Calu3 (cell line): ENCODE data around the gene ZFAND5. TPM values are rescaled to one million over a fixed set of nuclear protein-coding genes. Genes with fewer than 3 reads are reported as not detected.

Source experiments
- BruUV-seq: library from RNA; stranded (reverse); fragments of 400-500 nt; replicated peaks from 2 replicates; lab custom pipeline; 2021; lab: Mats Ljungman, UMichigan
- CTCF ChIA-PET: fragments of 300-600 bp; sonication (Branson Sonifier 250); formaldehyde crosslinking; loops from one replicate; lab custom pipeline; 2022; ENCODE audit warnings: antibody characterized with exemption; lab: Charles Lee
- DNase-seq: peaks from one replicate; pipeline ENCODE4 v3.0.0; 2022
- H3K27ac Mint-ChIP-seq: one replicate; pipeline ENCODE4 v1.8.0; 2022; ENCODE audit warnings: mixed read lengths; ENCODE audit not compliant: unreplicated experiment
- H3K27me3 Mint-ChIP-seq: one replicate; pipeline ENCODE4 v1.8.0; 2022; ENCODE audit warnings: mixed read lengths; ENCODE audit not compliant: unreplicated experiment
- H3K36me3 Mint-ChIP-seq: one replicate; pipeline ENCODE4 v1.8.0; 2022; ENCODE audit warnings: mild to moderate bottlenecking, moderate library complexity, mixed read lengths; ENCODE audit not compliant: insufficient read depth, unreplicated experiment
- H3K4me1 Mint-ChIP-seq: one replicate; pipeline ENCODE4 v1.8.0; 2022; ENCODE audit warnings: mild to moderate bottlenecking, low read depth, mixed read lengths; ENCODE audit not compliant: unreplicated experiment
- H3K4me3 Mint-ChIP-seq: one replicate; pipeline ENCODE4 v1.8.0; 2022; ENCODE audit warnings: mild to moderate bottlenecking, low read depth, moderate library complexity, mixed read lengths; ENCODE audit not compliant: unreplicated experiment
- H3K9me3 Mint-ChIP-seq: one replicate; pipeline ENCODE4 v1.8.0; 2022; ENCODE audit warnings: low read depth, mixed read lengths; ENCODE audit not compliant: unreplicated experiment
- intact Hi-C: fragments of 100-400 bp; cut with micrococcal nuclease; formaldehyde crosslinking; loops from one replicate; pipeline ENCODE4 v1.10.0; 2022; ENCODE audit not compliant: unreplicated experiment
- total RNA-seq: library from RNA; stranded (reverse); gene quantifications from 2 replicates; pipeline ENCODE4 v1.2.3, GENCODE V29; 2022
- TF ChIP-seq, protein P1 (sequence below): fragments of 200-600 bp; IDR thresholded peaks from one replicate; pipeline ENCODE4 v1.8.0; 2022; ENCODE audit warnings: antibody characterized with exemption; ENCODE audit not compliant: unreplicated experiment

Gene ZFAND5
- total RNA-seq, 1 experiment from 2014 or later = 115 TPM

DNA sequence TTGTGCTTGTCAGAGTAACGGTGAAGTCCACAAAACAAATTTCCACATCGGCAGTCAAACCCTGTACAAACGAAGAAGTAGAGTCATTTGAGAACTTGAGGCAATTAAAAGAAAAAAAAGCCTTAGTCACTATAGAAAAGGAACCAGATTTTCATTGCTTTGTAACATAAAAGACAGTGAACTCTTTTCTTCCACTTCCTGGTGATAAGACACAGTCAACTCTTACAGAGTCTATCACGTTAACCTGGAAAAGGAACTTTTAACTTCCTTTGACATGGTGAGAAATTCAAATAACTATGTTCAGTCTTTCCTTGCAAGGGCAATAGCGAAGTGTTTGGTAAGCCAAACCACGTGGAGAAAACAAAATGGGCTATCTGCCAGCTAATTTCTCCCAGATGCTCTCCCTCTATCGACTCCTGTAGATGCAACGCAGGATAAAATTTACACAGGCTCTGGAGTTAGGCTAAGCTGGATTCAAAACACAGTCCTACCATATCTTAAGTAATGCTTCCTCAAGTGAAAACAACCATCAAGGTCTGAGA is 8.9 kb downstream of the ZFAND5 start:
- Mint-ChIP-seq H3K27me3 (no peaks in the 10 kb centered on the region), H3K4me3 (peak overlapping the region; percentile 24), H3K9me3 (no peaks in the 10 kb centered on the region), H3K4me1 (peaks cover 50% of the 10 kb centered on the region), H3K27ac (peak overlapping the region; percentile 63), H3K36me3 (peaks cover 81% of the 10 kb centered on the region)
- TF ChIP-seq, protein P1, sequence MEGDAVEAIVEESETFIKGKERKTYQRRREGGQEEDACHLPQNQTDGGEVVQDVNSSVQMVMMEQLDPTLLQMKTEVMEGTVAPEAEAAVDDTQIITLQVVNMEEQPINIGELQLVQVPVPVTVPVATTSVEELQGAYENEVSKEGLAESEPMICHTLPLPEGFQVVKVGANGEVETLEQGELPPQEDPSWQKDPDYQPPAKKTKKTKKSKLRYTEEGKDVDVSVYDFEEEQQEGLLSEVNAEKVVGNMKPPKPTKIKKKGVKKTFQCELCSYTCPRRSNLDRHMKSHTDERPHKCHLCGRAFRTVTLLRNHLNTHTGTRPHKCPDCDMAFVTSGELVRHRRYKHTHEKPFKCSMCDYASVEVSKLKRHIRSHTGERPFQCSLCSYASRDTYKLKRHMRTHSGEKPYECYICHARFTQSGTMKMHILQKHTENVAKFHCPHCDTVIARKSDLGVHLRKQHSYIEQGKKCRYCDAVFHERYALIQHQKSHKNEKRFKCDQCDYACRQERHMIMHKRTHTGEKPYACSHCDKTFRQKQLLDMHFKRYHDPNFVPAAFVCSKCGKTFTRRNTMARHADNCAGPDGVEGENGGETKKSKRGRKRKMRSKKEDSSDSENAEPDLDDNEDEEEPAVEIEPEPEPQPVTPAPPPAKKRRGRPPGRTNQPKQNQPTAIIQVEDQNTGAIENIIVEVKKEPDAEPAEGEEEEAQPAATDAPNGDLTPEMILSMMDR = no peak
- intact Hi-C loops = loop anchor here (2.0 kb wide), 1 partner anchor 63 kb away; no protein-coding TSS in a partner anchor
- CTCF ChIA-PET = interaction anchor here (0.7 to 0.9 kb wide), 5 partner anchors 8 to 542 kb away, joined by 3 to 4 read pairs (median 3); no protein-coding TSS in a partner anchor
- no peak for DNase-seq
- no TSS peak for BruUV-seq

DNA sequence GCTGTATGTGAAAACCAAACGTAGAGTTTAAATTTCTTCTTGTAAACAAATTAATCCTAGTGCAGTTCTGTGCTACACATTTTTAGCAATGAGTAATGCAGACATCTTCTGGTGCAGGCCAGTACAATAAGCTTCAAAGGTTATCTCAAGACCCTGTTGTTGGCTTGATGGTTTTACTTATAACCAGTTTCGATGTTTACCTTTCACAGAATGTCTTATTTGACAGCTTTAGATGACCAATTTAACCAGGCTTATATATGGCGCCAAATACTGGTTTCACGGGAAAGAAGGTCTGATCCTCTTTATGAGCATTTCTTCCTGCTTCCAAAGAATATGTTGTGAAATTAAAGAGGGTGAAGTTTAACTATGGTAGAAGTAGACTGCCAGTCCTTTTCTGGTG is 9.9 kb downstream of the ZFAND5 start:
- DNase-seq = no peak
- no peak overlapping the region for H3K27ac Mint-ChIP-seq
- peaks cover 75% of the 10 kb centered on the region for H3K36me3 Mint-ChIP-seq
- H3K4me3 Mint-ChIP-seq = no peak overlapping the region
- H3K27me3 Mint-ChIP-seq = no peaks in the 10 kb centered on the region
- CTCF ChIA-PET = no interaction called here
- no peaks in the 10 kb centered on the region for H3K9me3 Mint-ChIP-seq
- BruUV-seq = no TSS peak
- TF ChIP-seq, protein P1 = no peak
- intact Hi-C loops = no loop called here
- H3K4me1 Mint-ChIP-seq = peaks cover 50% of the 10 kb centered on the region

GRCh38 chr9:72354704-72355103 is 10.3 kb downstream of the ZFAND5 start:
- H3K4me3 Mint-ChIP-seq = no peak overlapping the region
- H3K27ac Mint-ChIP-seq = peak overlapping the region; percentile 39
- no peaks in the 10 kb centered on the region for H3K9me3 Mint-ChIP-seq
- intact Hi-C loops = loop anchor here (5.0 kb wide), 1 partner anchor 442 kb away; the partner anchor contains the start of genes ABHD17B and C9orf85
- TF ChIP-seq, protein P1 = no peak
- H3K27me3 Mint-ChIP-seq = no peaks in the 10 kb centered on the region
- peaks cover 71% of the 10 kb centered on the region for H3K36me3 Mint-ChIP-seq
- no TSS peak for BruUV-seq
- no peak for DNase-seq
- CTCF ChIA-PET = no interaction called here
- H3K4me1 Mint-ChIP-seq = peaks cover 50% of the 10 kb centered on the region

DNA sequence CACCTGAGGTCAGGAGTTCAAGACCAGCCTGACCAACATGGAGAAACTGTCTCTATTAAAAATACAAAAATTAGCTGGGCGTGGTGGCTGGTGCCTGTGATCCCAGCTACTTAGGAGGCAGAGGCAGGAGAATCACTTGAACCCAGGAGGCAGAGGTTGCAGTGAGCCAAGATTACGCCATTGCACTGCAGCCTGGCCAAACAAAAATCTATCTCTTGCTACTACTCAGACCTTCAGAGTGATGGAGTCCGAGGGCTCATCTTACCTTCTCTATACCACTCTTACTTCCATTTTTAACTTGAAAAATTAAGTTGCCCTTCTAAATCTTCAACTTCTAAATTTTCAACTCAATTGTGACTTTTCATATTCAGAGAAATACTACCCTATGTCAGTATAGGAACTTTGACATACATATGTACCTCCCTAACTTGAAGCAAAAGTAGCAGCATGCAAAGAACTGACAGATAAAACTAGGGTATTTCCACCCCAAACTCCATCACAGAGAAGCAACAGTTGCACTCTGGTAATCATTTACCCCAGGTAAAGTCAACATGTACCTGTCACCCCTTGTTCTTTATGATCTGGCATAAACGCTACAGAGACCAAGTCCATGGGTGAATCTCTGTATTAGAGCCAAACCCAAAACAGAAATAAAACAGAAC is 11.4 kb downstream of the ZFAND5 start:
- no peaks in the 10 kb centered on the region for H3K27me3 Mint-ChIP-seq
- H3K9me3 Mint-ChIP-seq = no peaks in the 10 kb centered on the region
- DNase-seq = no peak
- peaks cover 60% of the 10 kb centered on the region for H3K36me3 Mint-ChIP-seq
- H3K4me1 Mint-ChIP-seq = peaks cover 42% of the 10 kb centered on the region
- no TSS peak for BruUV-seq
- intact Hi-C loops = loop anchor here (5.0 kb wide), 1 partner anchor 441 kb away; the partner anchor contains the start of genes ABHD17B and C9orf85
- CTCF ChIA-PET = interaction anchor here (0.6 kb wide), 1 partner anchor 38 kb away, joined by 4 read pairs; no protein-coding TSS in a partner anchor
- H3K4me3 Mint-ChIP-seq = no peak overlapping the region
- TF ChIP-seq, protein P1 = no peak
- peak overlapping the region; percentile 39 for H3K27ac Mint-ChIP-seq
